GM23338 (cell line): Measurements from ENCODE around the gene KISS1R.

Experiments used
- CTCF ChIP-seq, 2 experiments: fragments of 200-600 bp in 1 of 2; sonication (generic) in 1 of 2; conservative IDR thresholded peaks; 2 replicates each; pipeline versions ENCODE4 v1.5.1 to v1.6.1; 2016 to 2017; ENCODE audit warnings: antibody characterized with exemption in 2 of 2, low read depth in 2 of 2, mild to moderate bottlenecking in 2 of 2, moderate library complexity in 1 of 2
- EZH2 ChIP-seq: fragments of 200-600 bp; sonication (generic); IDR thresholded peaks from one replicate; pipeline ENCODE4 v1.8.0; 2017; ENCODE audit warnings: antibody characterized with exemption, mild to moderate bottlenecking, low read depth; ENCODE audit not compliant: unreplicated experiment
- TF ChIP-seq, protein P1 (sequence below): IDR thresholded peaks from one replicate; pipeline ENCODE4 v1.6.1; 2018; ENCODE audit warnings: antibody characterized with exemption; ENCODE audit not compliant: unreplicated experiment

DNA sequence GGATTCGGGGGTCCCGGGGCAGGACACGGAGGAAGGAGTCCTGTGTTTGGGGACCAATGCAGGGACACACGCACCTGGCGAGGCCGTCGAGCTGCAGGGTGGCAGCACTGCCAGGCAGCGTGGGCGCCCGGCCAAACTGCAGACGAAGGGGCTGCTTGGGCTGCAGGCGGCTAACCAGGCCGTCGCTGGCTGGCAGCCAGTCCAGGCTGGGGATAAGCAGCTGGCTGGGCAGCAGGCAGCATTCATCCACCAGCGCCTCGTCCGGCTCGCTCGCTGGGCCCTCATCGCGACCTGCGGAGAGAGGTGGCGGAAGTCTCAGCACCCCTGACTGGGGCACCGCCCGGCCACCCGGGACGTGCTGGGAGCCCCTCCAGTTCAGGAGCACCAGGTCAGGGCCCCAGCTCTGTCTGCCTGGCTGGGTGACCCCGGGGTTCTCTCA lies 46.2 kb upstream of the KISS1R start:
- TF ChIP-seq CTCF (conservative IDR thresholded peaks at IDR 0.05; ENCODE audit: low read depth in 2 of 2) (no peak), EZH2 (no peak)
- TF ChIP-seq, protein P1, sequence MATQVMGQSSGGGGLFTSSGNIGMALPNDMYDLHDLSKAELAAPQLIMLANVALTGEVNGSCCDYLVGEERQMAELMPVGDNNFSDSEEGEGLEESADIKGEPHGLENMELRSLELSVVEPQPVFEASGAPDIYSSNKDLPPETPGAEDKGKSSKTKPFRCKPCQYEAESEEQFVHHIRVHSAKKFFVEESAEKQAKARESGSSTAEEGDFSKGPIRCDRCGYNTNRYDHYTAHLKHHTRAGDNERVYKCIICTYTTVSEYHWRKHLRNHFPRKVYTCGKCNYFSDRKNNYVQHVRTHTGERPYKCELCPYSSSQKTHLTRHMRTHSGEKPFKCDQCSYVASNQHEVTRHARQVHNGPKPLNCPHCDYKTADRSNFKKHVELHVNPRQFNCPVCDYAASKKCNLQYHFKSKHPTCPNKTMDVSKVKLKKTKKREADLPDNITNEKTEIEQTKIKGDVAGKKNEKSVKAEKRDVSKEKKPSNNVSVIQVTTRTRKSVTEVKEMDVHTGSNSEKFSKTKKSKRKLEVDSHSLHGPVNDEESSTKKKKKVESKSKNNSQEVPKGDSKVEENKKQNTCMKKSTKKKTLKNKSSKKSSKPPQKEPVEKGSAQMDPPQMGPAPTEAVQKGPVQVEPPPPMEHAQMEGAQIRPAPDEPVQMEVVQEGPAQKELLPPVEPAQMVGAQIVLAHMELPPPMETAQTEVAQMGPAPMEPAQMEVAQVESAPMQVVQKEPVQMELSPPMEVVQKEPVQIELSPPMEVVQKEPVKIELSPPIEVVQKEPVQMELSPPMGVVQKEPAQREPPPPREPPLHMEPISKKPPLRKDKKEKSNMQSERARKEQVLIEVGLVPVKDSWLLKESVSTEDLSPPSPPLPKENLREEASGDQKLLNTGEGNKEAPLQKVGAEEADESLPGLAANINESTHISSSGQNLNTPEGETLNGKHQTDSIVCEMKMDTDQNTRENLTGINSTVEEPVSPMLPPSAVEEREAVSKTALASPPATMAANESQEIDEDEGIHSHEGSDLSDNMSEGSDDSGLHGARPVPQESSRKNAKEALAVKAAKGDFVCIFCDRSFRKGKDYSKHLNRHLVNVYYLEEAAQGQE: no peak
